GM18909 (cell line): ENCODE results near the gene ADAMTS2.

Source experiments
- ATAC-seq: cut with Tn5 transposase; IDR thresholded peaks from one replicate; pipeline ENCODE4 v1.9.1; 2021; ENCODE audit warnings: mild to moderate bottlenecking; ENCODE audit not compliant: unreplicated experiment, poor library complexity

Gene ADAMTS2

DNA sequence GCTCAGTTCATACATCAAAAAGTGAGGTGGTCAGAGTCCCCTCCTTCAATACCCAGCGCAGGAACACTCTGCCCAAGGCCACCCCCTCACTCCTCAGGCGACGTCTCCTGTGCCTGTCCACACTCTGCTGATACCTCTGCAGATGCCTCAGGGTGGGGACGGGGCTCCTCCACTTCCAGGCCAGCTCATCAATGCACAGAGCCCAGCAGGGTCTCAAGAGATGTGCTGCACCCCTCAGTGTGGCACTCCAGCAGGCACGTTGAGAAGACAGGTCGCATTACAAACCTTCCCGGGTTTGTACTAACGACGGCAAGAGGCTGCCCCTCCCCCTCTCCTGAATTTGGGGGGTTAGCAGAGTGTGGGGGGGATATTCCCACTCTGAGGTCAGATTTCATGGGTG is 156.6 kb downstream of the ADAMTS2 start:
- ATAC-seq: no peak

DNA sequence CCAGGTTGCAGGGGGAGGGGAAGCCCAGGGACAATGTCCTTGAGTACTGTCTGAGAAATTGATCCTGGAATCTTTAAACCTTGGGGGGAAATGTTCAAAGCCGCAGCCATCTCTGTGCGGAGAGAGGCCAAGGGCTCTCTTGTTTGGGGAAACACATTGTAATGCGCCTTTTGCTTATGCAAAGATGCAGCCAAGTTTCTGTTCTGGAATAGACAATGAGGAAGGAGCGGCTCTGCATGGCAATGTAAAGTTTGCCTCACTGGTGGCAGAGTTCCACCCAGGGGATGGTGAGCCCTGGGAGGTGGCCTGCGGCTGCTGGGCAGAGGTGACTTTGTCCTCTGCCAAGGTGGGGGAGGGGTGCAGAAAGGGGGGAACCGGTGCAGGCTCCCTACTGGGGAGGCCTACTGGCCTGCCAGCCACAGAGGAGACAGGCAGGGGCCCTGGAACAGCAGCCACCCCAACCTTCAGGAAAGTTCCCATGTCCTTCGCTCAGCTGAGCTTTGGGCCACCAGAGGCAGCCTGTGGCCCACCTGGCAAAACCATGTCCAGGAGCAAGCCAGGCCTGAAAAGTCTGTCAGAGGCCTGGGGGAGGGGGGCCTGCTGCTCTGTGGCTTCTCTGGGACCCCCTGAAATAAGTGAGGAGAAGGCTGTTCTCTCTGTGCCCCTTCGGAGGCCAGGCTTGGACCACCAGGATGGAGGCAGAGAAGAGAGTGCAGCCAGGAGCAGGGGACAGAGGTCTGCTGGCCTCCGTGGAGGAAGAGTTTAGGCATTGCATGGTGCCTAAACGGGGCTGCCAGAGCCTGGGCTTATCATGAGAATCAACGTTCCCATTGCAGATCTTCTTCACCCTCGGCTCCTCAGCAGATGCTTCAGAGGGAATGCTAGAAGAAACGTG is 157.3 kb downstream of the ADAMTS2 start:
- no peak for ATAC-seq

DNA sequence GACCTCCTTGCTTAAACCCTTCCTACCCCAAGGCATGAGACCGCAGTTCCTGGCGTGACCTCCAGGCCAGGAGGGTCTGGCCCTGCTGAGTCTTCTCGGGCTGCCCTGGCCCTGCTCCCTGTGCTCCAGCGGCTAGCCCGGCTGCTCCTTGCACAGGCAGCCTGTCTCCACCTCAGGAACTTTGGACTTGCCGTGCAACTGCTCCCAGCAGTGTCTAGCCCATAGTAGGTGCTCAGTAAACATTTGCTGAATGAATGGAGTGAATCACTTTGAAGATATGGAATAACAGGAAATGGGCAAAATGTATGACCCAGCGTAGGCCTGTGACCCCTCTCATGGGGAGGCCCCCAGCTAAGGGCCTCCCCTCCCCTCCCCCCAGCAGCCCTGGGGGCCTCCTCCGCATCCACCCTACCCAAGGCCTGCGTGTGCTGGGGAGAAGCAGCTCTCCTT is 158.0 kb downstream of the ADAMTS2 start:
- no peak for ATAC-seq

DNA sequence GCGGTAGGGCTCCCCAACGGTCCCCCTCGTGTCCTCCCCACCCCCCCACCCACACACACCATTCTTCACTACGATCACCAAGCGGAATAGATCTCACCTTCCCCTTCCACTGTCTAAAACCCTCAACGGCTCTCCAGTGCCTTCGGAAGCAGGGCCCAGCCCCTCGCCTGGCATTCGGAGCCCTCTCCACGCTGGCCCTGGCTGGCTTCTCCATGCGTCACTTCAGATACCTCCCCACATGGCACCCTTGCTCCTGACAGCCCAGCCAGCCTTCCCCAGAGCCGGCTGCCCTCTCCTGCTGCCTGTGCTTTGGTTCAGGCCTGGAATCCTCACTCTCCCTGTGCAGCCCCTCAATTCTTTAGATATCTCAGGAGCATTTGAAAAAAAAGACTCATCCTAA is 158.5 kb downstream of the ADAMTS2 start:
- no peak for ATAC-seq

DNA sequence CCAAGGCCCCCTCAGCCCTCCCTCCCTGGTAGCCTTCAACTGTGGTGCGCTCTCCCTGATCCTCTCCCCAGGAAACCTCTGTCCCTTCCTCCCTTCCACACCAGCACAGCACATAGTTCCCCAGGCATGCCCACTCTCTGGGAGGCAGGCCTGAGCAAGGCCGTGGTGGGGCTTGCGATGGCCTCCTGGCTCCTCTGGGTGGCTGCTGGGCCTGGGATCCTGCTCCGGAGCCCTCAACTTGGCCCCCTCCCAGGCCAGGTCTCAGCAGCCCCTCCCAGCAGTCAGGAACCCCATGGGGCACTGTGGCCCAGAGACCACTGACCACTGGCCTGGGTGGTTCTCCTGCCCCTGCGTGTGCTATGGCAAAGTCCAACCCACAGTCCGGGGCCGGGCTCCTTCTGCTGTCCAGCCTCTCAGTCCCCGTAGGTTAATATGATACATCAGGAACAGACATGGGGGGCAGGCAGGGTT is 159.3 kb downstream of the ADAMTS2 start:
- no peak for ATAC-seq

DNA sequence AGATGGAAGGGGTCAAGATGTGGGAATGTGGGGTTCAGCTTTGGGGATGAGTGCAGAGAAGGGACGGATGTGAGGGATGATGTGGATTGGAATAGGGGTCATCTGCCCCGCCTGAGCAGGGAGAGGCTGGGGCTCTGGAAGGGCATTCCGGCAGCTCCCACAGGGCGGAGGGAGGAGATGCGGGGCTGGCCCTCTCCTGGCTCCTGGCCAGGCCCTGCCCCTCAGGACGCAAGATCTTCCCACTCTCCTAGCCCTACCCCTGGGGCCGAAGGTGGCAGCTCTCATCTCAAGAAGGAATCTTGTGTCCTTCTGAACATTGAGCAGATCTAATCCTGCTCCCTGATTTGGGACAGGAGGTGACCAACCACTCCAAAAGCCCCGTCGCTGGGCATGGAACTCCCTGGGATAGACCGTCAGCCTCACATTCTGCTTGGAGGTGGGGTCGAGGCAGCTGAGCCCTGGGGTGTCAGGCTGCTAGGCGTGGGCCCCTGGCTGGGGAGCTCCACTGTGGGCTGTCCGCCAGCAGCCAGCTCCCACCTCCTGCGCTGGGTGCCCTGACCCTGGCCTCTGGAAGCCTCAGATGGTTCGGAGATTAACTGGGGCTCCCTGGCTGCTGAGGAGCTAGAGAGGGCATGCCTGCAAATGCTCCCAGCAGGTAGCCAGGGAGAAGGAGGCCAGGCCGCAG is 159.9 kb downstream of the ADAMTS2 start:
- ATAC-seq: no peak

DNA sequence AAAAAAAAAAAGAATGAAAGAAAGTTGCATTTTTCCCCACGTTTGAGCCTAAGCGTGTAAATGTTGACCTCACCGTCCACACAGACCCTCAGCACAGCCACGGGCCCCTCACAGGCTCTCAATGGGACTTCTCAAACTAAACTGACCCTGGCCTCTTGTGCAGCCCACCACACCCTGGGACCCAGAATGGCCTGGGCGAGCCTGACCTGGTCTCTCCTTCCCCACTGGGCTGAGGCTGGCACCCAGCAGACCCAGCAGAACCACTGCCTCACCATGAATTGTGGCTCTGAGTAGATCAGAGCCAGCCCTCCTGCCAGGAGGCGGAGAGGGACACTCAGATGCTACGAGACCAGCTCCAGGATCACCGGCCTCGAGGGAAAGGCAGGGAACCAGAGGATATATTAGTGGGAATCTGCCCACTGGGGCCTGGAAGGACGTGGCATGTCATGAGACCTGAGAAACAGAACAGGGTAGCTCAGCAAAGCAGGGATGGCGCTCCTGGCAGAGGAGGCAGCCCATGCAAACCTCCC is 160.7 kb downstream of the ADAMTS2 start:
- ATAC-seq: no peak

DNA sequence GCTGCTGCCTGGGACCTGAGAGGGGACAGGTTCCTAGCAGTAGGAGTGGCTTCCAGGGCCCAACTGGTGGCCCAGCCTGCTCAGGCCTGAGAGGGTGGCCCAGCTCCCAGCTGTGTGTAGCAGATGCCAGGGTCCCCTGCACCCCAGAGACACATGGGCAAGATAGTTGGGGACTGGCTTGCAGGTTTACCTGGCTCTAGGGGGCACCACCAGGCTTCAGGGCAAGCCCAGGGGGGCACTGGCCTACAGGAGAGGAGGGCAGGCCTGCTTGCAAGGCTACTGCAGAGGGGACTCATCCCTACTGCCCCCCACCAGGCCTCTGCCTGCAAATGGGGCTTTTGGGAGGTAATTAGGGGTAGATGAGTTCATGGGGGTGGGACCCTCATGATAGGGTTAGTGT is 161.8 kb downstream of the ADAMTS2 start:
- ATAC-seq: no peak

DNA sequence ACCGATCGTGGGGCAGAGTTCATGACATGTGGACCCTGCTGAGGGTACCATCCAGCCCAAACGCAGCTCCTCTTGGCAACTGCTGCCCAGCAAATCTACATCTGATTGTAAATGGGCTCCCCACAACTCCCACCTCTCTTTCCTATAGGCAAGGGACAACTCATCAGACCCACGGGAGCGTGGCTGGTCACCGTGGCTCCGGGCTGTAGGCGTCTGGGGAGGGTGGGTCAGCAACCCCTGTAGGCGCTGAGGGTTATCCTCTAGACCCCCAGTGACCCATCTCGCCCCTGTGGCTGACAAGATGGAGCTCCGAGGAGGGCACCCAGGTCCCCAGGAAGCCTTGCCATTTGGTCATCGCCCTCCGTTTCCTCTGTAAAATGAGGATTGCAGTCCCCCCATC is 162.7 kb downstream of the ADAMTS2 start:
- no peak for ATAC-seq

DNA sequence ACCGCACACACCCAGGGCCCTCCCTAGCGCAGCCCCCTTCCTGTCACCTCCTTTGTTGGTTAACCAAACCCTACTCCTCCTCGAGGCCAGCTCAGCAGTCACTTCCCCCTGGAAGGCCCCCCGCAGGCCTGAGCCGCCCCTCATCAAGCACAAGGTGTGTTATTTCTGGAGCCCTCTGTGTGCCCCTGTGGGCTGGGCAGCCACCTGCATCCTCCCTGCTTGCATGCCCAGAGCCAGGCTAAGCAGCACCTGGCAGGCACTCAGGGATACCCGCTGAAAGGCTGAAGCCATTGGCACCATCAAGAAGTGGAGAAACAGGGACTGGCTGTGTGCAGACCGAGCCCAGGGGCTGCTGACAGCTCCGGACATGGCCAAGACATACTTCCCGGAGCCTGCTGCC is 163.3 kb downstream of the ADAMTS2 start:
- no peak for ATAC-seq

DNA sequence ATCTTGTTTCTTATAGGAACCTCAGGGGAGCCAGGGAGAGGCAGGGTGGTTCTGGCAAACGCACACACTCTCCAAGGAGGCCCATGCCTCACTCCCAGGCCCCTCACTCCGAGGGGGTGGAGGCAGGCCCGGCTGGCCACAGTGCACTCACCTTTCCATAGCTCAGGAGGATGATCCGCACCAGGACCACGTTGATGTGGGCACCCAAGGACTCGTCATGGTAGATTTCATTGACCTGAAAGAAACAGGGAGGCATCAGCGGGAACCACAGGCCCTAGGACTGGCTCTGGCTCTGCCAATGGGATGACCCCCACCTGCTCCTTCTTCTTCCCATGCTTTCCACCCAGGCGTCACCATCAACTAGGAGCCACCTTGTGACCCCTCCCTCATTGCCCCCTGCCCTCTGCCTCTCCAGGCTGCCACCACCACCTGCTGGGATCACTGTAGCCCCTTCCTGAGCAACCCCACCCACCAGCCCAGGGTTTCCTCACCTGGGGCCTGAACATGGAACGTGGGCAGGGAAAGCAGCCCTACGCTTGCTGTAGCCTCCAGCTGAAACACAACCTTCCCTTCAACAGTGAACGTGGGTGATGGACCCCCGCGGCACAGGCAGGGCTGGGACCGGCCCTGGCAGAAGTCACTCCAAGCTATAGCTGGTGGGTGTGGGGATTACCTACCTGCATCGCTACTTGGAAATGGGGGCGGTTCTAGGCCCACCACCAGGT is 164.2 kb downstream of the ADAMTS2 start:
- ATAC-seq: no peak

DNA sequence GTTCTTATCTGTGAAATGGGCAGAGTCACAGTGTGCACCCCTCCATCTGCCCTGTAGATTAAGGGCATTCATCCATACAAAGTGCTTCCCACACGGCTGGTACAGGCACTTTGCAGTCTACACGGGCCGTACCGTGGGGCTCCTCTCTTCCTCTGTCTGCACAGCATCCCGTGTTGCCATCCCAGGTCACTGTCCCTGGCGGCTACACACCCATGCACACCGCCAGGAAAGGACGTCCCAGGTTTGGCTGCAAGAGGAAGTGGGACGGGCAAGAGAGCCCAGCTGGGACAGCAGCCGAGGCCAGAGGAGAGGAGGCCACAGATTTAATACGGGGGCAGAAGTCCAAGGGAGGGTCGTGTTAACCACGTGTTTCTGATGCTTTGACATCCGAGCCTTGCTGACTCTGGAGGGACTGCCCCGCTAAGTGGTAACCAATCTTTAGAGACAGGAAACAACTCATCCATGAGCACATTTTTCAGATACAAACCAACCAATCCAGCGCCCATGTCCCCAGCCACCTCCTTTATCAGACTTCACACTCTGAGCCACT is 165.1 kb downstream of the ADAMTS2 start:
- ATAC-seq: no peak

DNA sequence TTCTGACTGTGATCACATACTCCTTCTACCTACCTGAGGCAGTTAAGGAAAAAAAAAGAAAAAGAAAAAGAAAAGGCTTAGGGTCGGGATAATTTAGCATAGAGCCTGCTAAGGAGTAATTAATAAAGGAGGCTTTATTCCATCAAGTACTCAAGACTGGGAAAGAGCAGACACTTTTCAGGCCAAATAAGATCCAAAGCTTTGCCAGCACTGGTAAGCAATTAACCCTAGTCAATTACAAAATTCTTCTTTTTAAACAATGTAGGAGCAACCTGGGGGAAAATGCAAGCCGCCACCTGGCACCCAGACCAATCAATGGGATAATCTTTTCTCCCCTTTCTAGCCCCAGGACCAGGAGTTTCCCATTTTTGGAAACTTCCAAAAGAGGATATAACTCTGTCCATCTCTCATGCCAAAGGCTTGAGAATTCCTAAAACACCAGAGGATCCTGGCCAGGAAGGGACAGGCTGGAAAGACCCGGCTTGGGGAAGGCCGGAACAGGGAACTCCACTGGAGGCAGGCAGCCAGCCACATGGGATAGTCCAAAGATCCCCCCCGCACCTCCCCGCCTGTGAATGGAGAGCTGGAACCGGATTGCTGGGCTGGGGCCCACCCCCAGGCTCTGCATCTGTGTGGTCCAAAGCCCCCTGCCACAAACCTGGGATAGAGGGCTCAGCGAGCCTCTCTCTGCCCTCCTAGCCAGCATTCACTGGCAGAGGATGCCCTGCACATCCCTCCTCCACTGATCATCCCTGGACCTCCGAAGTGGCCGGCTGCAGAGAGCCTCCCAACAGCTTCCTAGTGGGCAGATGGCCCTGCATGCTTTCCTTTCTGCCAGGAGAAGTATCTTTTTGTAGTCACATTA is 167.3 kb downstream of the ADAMTS2 start:
- ATAC-seq: no peak

DNA sequence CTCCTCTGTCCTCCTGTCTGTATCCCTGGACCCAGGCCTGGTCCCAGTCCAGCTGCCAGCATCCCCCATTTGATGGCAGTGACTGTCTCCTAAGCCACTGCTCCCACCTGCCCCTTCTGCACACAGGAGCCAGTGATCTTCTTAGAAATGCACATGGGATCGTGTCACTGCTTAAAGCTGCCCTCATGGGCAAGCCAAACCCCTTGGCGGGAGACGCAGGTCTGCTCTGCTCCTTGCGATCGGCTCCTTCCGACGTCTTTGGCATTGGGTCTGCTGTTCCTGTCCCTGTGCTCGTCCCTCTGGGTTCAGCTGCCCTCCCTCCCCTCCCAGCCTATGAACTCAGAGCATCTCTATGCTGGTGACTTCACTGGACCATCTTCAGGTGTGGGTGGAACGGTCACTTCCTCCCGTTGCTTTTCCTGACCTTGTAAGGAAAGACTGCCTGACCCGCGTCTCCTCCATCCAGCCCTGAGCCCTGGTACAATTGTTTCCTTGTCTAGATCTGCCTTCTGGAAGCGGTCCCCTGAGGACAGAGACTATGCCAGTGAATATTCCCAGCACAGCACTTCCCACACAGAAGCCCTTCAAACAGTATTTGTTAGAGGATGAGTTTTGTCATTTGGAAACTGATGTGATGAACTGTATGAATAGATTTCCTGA is 168.6 kb downstream of the ADAMTS2 start:
- ATAC-seq: no peak

DNA sequence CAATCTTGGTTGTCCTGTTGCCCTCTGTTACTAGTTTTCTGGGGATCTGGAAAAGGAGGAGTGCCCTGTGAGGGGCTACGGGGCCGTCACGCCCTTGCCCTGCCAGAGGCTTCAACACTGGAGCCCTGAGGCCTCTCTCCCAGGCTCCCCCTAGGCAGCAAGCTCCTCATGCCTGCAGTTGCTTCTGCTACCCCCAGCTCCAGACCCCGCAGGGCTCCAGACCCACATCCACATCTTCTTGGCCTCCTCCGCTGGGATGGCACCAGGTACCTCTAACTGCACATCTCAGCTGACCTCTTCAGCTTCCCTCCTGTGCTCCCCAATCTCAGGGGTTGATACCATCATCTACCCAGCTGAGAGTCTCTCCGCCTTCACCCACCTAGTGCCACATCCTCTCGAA is 169.1 kb downstream of the ADAMTS2 start:
- ATAC-seq: no peak

DNA sequence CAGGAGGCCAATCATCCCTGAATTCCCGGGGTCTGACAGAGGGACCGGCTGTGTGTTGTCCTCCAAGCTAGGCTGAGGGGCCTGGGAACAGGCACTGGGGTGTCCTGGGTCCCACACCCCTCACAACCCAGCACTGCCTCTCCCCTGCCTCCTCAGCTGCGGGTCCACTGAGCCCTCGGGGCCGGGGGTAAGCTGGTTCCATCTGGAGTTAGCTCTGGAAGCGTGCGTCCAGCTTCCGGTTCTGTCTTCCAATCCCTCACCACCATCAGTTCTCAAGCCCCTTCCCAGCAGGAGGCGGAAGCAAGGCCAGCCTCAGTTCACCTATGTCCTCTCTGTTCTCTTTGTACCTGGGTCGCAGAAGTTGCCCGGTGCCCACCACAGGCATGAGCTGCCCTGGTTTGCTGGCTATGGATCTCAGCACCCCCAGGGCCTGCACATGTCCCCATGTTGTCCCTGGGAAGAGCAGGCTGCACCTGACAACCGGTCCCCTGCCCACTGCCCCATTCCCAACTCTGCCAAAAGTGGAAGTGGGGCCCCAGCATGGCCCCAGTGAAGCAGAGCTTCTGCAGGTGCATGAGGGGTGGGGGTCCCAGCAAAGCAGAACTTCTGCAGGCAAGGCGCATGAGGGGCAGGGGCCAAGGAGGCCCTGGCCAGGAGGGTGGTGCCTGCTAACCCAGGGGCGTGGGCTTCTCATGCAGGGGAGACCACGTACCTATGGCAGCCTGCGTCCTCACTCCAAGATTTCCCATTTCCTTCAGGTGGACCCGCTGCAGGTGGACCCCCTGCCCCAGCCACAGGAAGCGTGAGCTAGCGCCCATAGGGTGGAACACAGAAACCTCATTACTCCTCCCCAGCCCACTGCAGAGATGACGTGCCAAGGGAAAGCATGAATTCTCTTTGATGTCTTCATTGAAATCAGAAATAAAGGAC is 173.2 kb downstream of the ADAMTS2 start:
- no peak for ATAC-seq

DNA sequence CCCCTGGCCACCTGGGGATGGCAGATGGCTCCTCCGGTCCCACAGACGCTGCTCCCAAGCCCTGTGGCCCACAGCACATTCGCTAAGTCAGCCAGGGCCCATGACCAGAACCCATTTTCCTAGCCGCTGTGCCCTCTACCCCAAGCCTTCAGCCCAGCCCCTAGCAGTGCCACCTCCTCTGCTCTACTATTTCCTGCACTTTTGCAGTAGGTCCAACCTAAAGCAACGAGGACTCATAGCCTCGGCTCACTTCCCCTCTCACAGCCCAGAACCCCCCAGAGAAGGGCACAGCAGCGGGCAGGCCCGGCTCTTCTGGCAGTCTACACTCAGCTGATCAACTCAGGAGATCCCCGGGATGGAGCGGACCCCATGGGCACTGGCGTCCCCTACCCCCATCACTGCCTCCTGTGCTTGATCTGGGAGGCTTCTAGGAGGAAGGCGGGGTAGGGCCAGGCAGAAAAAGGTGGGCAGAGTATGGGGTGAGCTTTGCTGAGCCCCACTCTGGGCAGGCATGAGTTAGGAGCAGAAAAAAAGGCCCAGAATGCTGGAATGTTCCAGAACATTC is 173.9 kb downstream of the ADAMTS2 start:
- no peak for ATAC-seq

DNA sequence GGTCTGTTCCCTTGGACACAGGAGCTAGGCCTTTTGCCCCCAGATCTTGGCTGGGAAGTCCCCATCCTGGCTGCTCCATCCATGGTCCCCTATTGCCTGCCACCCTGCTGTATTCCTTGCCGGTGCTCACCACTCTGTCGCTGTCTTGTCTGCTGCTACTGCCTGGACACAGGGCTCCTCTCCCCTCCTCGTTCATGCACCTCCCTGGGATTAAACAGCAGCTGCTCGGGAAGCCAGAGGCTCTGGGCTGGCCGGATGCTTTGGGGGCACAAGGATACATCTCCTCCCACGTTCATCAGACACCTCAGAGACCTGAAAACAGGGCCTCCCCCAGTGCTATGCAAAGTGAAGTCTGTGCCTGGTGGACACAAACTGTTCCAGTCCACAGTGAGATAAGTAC is 174.7 kb downstream of the ADAMTS2 start:
- ATAC-seq: no peak
